Measurements from ENCODE around the gene BTD.

GRCh38 chr3:15614958-15615357 lies 13.4 kb downstream of the BTD start:
- TF ChIP-seq CTCF (IDR thresholded peaks at IDR 0.05) (no peak), EZH2 (IDR thresholded peaks at IDR 0.05) (no peak), EZH2phosphoT487 (IDR thresholded peaks at IDR 0.05) (no peak)

Measured in neural progenitor cell (in vitro differentiated cells).